SU-DHL-6 (cell line): Measurements from ENCODE around the gene MAP6D1.

Experiments
- CTCF ChIP-seq: fragments of 200-600 bp; sonication (generic); IDR thresholded peaks from one replicate; pipeline ENCODE4 v1.5.1; 2017; ENCODE audit warnings: antibody characterized with exemption, mild to moderate bottlenecking, low read length, moderate library complexity; ENCODE audit not compliant: insufficient read depth, poor library complexity, severe bottlenecking
- EZH2phosphoT487 ChIP-seq: fragments of 200-600 bp; sonication (generic), shearing (Covaris generic); conservative IDR thresholded peaks from 2 replicates; pipeline ENCODE4 v1.6.1; 2018; ENCODE audit warnings: mild to moderate bottlenecking, antibody characterized with exemption, low read length, moderate library complexity, mixed read lengths

- TF ChIP-seq CTCF = no peak
- no peak for TF ChIP-seq EZH2phosphoT487
These were observed 12.5 kb upstream of the MAP6D1 start for GRCh38 chr3:183837894-183838293.
